ENCODE data around the gene ZNF789.

The ZNF789 gene

DNA sequence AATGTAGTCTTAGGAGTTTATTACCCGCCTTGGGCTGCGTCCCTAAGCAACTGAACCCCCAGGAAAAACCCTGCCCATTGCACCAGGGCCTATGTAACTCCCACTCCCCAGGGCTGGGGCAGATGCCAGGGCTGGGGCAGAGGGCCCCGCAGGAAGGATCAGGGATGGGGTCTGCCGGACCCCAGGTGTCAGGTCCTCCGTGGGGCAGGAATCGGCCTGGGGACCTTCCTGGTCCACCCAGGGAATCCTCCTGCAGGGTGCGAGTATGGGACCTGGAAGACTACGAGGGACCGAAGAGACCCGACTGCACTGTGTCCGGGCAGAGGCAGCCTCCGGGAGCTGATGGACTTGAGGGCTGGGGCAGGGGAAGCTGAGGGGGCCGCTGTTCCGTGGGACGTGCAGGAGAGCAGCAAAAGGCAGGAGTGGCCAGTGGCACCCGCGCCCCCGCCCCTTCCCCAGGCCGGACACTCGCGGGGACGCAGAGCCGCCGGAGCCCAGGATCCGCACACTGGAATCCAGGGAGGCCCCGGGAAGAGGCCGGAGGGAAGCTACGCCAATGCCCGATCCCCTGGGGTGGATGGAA is 4.3 kb upstream of the ZNF789 start:
- H3K9me3 ChIP-seq (ENCODE audit: insufficient read depth, low read depth, low read length) = no peaks in the 10 kb centered on the region
- TF ChIP-seq, protein P1, sequence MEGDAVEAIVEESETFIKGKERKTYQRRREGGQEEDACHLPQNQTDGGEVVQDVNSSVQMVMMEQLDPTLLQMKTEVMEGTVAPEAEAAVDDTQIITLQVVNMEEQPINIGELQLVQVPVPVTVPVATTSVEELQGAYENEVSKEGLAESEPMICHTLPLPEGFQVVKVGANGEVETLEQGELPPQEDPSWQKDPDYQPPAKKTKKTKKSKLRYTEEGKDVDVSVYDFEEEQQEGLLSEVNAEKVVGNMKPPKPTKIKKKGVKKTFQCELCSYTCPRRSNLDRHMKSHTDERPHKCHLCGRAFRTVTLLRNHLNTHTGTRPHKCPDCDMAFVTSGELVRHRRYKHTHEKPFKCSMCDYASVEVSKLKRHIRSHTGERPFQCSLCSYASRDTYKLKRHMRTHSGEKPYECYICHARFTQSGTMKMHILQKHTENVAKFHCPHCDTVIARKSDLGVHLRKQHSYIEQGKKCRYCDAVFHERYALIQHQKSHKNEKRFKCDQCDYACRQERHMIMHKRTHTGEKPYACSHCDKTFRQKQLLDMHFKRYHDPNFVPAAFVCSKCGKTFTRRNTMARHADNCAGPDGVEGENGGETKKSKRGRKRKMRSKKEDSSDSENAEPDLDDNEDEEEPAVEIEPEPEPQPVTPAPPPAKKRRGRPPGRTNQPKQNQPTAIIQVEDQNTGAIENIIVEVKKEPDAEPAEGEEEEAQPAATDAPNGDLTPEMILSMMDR (conservative IDR thresholded peaks at IDR 0.05; ENCODE audit: low read length) = no peak
- no peak for TF ChIP-seq EZH2phosphoT487 (IDR thresholded peaks at IDR 0.05; ENCODE audit: borderline replicate concordance)

DNA sequence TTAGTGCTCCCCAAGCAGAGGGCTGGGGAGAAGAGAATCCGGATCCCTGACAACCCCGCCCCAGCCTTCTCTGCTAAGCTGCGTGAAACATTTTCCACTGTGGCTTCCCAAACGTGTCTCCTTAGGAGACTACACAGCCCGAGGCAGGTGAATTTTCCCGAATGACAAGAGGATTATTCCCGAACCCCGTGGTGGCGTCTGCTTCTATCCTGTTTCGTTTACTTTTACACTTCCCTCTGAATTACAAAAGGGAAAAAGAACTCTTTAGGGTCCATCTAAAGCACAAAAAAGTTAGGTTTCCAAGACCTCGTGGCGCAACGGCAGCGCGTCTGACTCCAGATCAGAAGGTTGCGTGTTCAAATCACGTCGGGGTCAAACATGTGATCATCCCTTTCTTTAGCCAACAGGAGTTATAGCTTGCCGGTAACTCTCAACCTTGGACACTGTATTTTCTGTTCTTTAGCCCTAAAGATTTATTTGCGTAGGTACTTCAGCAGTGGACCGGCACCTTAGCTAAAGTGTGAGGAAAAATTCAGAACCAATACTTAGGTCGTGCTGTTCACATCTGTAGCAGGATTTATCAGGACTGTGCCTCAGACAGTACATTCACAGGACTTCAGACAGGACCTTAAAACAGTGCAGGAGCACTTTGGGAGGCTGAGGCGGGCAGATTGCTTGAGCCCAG is 3.2 kb upstream of the ZNF789 start:
- peaks cover 14% of the 10 kb centered on the region for H3K4me1 ChIP-seq (ENCODE audit: insufficient read depth, low read length, poor library complexity, severe bottlenecking)
- no peaks in the 10 kb centered on the region for H3K9me2 ChIP-seq (replicated peaks; ENCODE audit: low read depth, low read length)
- peaks cover 12% of the 10 kb centered on the region for H4K20me1 ChIP-seq (ENCODE audit: insufficient read depth, low read length, poor library complexity, severe bottlenecking)
- no peak overlapping the region for H3K4me3 ChIP-seq (ENCODE audit: low read length, poor library complexity, severe bottlenecking)
- no peak overlapping the region for H3K9ac ChIP-seq (ENCODE audit: low read depth, low read length, poor library complexity, severe bottlenecking)
- no peak overlapping the region for H3K4me2 ChIP-seq (ENCODE audit: low read depth, low read length, poor library complexity, severe bottlenecking)
- H3F3A ChIP-seq (ENCODE audit: low read depth) = no peaks in the 10 kb centered on the region
- H2AFZ ChIP-seq (ENCODE audit: low read length) = no peak overlapping the region
- TF ChIP-seq, protein P1 (conservative IDR thresholded peaks at IDR 0.05; ENCODE audit: low read length) = no peak
- no peak for TF ChIP-seq EZH2phosphoT487 (IDR thresholded peaks at IDR 0.05; ENCODE audit: borderline replicate concordance)
- H3K79me2 ChIP-seq (ENCODE audit: insufficient read depth, low read length) = peaks cover 33% of the 10 kb centered on the region
- H3K9me3 ChIP-seq (ENCODE audit: insufficient read depth, low read depth, low read length) = no peaks in the 10 kb centered on the region
- H3K36me3 ChIP-seq (ENCODE audit: insufficient read depth, low read length) = no peaks in the 10 kb centered on the region
- H3K27me3 ChIP-seq (ENCODE audit: insufficient read depth, low read length, poor library complexity, severe bottlenecking) = no peaks in the 10 kb centered on the region

More for the DNA sequence above, 4.3 kb upstream of the ZNF789 start:
- Histone ChIP-seq H3F3A (ENCODE audit: low read depth) (no peaks in the 10 kb centered on the region), H3K4me1 (ENCODE audit: insufficient read depth, low read length, poor library complexity, severe bottlenecking) (peaks cover 13% of the 10 kb centered on the region), H2AFZ (ENCODE audit: low read length) (no peak overlapping the region), H3K79me2 (ENCODE audit: insufficient read depth, low read length) (peaks cover 33% of the 10 kb centered on the region), H3K9me2 (replicated peaks; ENCODE audit: low read depth, low read length) (no peaks in the 10 kb centered on the region), H3K27me3 (ENCODE audit: insufficient read depth, low read length, poor library complexity, severe bottlenecking) (no peaks in the 10 kb centered on the region), H3K36me3 (ENCODE audit: insufficient read depth, low read length) (no peaks in the 10 kb centered on the region), H3K4me3 (ENCODE audit: low read length, poor library complexity, severe bottlenecking) (no peak overlapping the region), H3K4me2 (ENCODE audit: low read depth, low read length, poor library complexity, severe bottlenecking) (no peak overlapping the region), H3K9ac (ENCODE audit: low read depth, low read length, poor library complexity, severe bottlenecking) (no peak overlapping the region), H4K20me1 (ENCODE audit: insufficient read depth, low read length, poor library complexity, severe bottlenecking) (peaks cover 12% of the 10 kb centered on the region)

DNA sequence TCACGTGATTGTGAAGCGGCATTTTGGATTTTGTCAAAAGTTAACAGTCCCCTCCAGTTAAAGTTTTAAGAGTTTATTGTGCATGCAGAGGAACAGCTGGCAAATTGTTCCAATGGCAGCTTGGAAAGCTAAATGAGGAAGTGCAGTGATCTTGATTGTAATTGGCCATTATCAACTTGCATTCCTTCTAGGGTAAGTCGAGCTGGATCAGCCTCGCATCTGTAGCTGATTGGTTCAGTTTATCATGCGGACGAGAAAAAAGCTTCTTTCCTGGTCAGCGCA is 566 bp downstream of the ZNF789 start:
- Histone ChIP-seq H3K4me2 (ENCODE audit: low read depth, low read length, poor library complexity, severe bottlenecking) (peak overlapping the region; percentile 74), H4K20me1 (ENCODE audit: insufficient read depth, low read length, poor library complexity, severe bottlenecking) (peaks cover 13% of the 10 kb centered on the region), H3K79me2 (ENCODE audit: insufficient read depth, low read length) (peaks cover 55% of the 10 kb centered on the region), H3F3A (ENCODE audit: low read depth) (no peaks in the 10 kb centered on the region), H3K9me2 (replicated peaks; ENCODE audit: low read depth, low read length) (no peaks in the 10 kb centered on the region), H3K27me3 (ENCODE audit: insufficient read depth, low read length, poor library complexity, severe bottlenecking) (no peaks in the 10 kb centered on the region), H2AFZ (ENCODE audit: low read length) (peak overlapping the region; percentile 97), H3K9ac (ENCODE audit: low read depth, low read length, poor library complexity, severe bottlenecking) (peak overlapping the region; percentile 85), H3K4me3 (ENCODE audit: low read length, poor library complexity, severe bottlenecking) (peak overlapping the region; percentile 80), H3K4me1 (ENCODE audit: insufficient read depth, low read length, poor library complexity, severe bottlenecking) (peaks cover 19% of the 10 kb centered on the region), H3K9me3 (ENCODE audit: insufficient read depth, low read depth, low read length) (no peaks in the 10 kb centered on the region), H3K36me3 (ENCODE audit: insufficient read depth, low read length) (peaks cover 9% of the 10 kb centered on the region; the same call in 1 of the 2 replicates)
- TF ChIP-seq, protein P1 (conservative IDR thresholded peaks at IDR 0.05; ENCODE audit: low read length) = no peak
- TF ChIP-seq EZH2phosphoT487 (IDR thresholded peaks at IDR 0.05; ENCODE audit: borderline replicate concordance) = no peak

Data from Loucy (cell line).